Fibroblast of the aortic adventitia (primary cell): ENCODE measurements around the gene PPDPF. TPM values are rescaled to one million over a fixed set of nuclear protein-coding genes. Genes with fewer than 3 reads are reported as not detected.

Source experiments
- DNase-seq: peaks from one replicate; pipeline ENCODE4 v3.0.0-alpha.2; 2010; ENCODE audit warnings: low read depth
- H3K4me3 ChIP-seq: 2 replicates; pipeline ENCODE4 v1.5.1; 2011; ENCODE audit warnings: low read depth, mild to moderate bottlenecking, control low read depth, low read length, moderate library complexity
- total RNA-seq: library from RNA; depleted of rRNA; stranded (reverse); fragments of >200 nt; gene quantifications from 2 replicates; pipeline ENCODE4 v1.2.3, GENCODE V29; 2012; ENCODE audit warnings: low replicate concordance
- TF ChIP-seq, protein P1 (sequence below): IDR thresholded peaks from 2 replicates; pipeline ENCODE4 v1.5.1; 2011; ENCODE audit warnings: mild to moderate bottlenecking, low read length, control low read depth, inconsistent platforms; ENCODE audit not compliant: insufficient read depth

PPDPF gene
- total RNA-seq, 1 donor, result 97.0 TPM

- no peak overlapping the region for H3K4me3 ChIP-seq
- no peak for DNase-seq
- TF ChIP-seq, protein P1, sequence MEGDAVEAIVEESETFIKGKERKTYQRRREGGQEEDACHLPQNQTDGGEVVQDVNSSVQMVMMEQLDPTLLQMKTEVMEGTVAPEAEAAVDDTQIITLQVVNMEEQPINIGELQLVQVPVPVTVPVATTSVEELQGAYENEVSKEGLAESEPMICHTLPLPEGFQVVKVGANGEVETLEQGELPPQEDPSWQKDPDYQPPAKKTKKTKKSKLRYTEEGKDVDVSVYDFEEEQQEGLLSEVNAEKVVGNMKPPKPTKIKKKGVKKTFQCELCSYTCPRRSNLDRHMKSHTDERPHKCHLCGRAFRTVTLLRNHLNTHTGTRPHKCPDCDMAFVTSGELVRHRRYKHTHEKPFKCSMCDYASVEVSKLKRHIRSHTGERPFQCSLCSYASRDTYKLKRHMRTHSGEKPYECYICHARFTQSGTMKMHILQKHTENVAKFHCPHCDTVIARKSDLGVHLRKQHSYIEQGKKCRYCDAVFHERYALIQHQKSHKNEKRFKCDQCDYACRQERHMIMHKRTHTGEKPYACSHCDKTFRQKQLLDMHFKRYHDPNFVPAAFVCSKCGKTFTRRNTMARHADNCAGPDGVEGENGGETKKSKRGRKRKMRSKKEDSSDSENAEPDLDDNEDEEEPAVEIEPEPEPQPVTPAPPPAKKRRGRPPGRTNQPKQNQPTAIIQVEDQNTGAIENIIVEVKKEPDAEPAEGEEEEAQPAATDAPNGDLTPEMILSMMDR, result no peak
These were observed 13.9 kb downstream of the PPDPF start for GRCh38 chr20:63534427-63534830.

DNA sequence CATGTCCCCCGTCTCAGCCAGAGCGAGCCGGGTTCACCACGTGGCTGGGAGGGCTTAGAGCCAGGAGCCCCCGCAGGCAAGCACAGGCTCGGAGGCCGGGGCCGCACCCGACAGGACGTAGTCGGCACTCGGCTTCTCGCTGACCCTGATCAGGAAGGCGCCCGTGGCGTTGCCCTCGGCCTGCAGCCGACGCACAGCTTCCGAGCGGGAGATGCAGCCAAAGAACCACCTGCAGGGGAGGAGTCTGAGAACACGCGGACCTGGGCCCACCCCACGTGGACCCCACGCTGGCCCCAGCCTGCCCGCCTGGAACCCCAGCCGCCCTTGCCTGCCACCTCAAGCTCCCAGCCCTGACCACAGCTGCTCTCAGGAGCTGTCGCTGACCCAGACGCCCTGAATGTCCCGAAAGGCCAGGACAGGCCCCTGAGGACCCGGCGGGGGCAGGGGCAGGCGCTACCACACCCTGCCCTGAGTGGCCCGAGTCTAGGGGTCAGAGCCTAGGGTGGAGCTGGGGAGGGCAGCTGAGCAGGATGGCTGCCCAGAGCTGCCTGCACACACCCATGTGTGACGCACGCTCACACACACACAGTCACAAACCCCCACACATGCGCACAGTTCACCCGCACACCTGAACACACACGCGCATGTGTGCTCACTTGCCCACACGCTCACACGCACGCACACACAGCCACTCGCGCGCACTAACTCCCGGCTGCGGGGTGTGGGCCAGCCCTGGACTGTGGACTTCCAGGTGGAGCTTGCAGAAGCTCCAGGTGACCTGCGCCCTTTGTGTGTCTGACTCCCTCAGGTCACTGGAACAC is 14.5 kb downstream of the PPDPF start:
- H3K4me3 ChIP-seq, result no peak overlapping the region
- TF ChIP-seq, protein P1, result no peak
- DNase-seq, result peak; percentile 15

- TF ChIP-seq, protein P1, result no peak
- peak; percentile 22 for DNase-seq
- H3K4me3 ChIP-seq, result no peak overlapping the region
These were observed 15.8 kb downstream of the PPDPF start for GRCh38 chr20:63536241-63536977.

- H3K4me3 ChIP-seq, result peak within 1 kb of the TSS; percentile 40
These were observed 16.5 kb downstream of the PPDPF start, which contains the start of gene PTK6 for GRCh38 chr20:63536997-63537524. Gene PTK6 (minus strand): TSS chr20:63537376. CDS start chr20:63537314, 62 bp downstream.

DNA sequence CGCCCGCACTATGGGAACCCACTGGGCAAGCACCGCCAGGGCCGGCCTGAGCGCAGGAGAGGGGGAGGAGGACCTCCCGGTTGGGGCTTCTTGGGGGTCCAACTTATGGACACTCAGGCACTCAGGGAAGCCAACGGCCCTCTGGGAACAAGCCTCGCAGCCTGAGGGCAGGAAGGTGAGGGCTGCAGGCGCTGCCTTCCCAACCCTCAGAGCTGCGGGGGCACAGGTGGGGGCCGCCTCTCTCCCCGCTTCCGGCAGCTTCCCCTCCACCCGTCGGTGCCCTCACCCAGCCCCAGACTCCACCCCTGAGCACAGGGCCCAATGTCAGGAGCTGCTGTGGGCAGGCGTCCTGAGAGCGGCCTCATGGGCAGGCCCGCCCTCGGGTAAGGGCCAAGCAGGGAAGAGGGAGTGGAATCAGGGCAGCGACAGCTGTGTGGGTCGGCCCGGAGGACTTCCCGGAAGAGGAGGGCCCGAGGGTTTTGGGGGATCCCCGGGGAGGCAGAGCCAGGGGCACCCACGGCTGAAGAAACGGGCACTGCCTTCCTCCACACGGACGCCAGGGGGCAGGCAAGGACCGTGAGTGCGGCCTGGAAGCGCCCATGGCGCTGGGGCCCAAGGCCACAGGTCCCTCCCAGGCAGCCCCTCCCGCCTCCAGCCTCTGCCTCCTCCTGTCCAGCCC is 17.1 kb downstream of the PPDPF start:
- TF ChIP-seq, protein P1, result peak; percentile 93
- DNase-seq, result peak; percentile 90
- peak overlapping the region; percentile 40 for H3K4me3 ChIP-seq

More at GRCh38 chr20:63536997-63537524, 16.5 kb downstream of the PPDPF start, which contains the start of gene PTK6:
- TF ChIP-seq, protein P1, result no peak
- no peak for DNase-seq
